Measurements from ENCODE around the gene HIPK2. TPM values are rescaled to one million over a fixed set of nuclear protein-coding genes. Genes with fewer than 3 reads are reported as not detected.

The HIPK2 gene
- 12.5 and 15.4 TPM in 2 replicates for total RNA-seq (2014; rRNA removed; shearing (Covaris generic))

GRCh38 chr7:139777948-139778841, at the start of gene HIPK2:
TSS of gene HIPK2 (minus strand) at chr7:139777998. CDS start at chr7:139777623, 375 bp downstream.
- DNase-seq (ENCODE audit: low spot score): peak; percentile 80

- no peak for DNase-seq (ENCODE audit: low spot score)
Measured at GRCh38 chr7:139827042-139827441, 49.2 kb upstream of the HIPK2 start.

GRCh38 chr7:139825666-139826290, 48.0 kb upstream of the HIPK2 start:
- peak; percentile 78 for DNase-seq (ENCODE audit: low spot score)

GRCh38 chr7:139823959-139824521, 46.2 kb upstream of the HIPK2 start:
- no peak for DNase-seq (ENCODE audit: low spot score)

GRCh38 chr7:139822855-139823254, 45.1 kb upstream of the HIPK2 start:
- DNase-seq (ENCODE audit: low spot score): no peak

GRCh38 chr7:139821349-139822105, 43.7 kb upstream of the HIPK2 start:
- DNase-seq (ENCODE audit: low spot score): no peak

- no peak for DNase-seq (ENCODE audit: low spot score)
Measured at GRCh38 chr7:139820089-139820488, 42.3 kb upstream of the HIPK2 start.

- DNase-seq (ENCODE audit: low spot score): no peak
Measured at GRCh38 chr7:139817249-139817648, 39.5 kb upstream of the HIPK2 start.

GRCh38 chr7:139813689-139814088, 35.9 kb upstream of the HIPK2 start:
- no peak for DNase-seq (ENCODE audit: low spot score)

- DNase-seq (ENCODE audit: low spot score): no peak
Measured at GRCh38 chr7:139813151-139813550, 35.4 kb upstream of the HIPK2 start.

GRCh38 chr7:139811066-139811465, 33.3 kb upstream of the HIPK2 start:
- DNase-seq (ENCODE audit: low spot score): no peak

GRCh38 chr7:139808846-139809442, 31.1 kb upstream of the HIPK2 start:
- no peak for DNase-seq (ENCODE audit: low spot score)

- no peak for DNase-seq (ENCODE audit: low spot score)
Measured at GRCh38 chr7:139808427-139808826, 30.6 kb upstream of the HIPK2 start.

GRCh38 chr7:139807009-139807408, 29.2 kb upstream of the HIPK2 start:
- no peak for DNase-seq (ENCODE audit: low spot score)

GRCh38 chr7:139804571-139804970, 26.8 kb upstream of the HIPK2 start:
- no peak for DNase-seq (ENCODE audit: low spot score)

- DNase-seq (ENCODE audit: low spot score): no peak
Measured at GRCh38 chr7:139799586-139799985, 21.8 kb upstream of the HIPK2 start.

- DNase-seq (ENCODE audit: low spot score): no peak
Measured at GRCh38 chr7:139798892-139799291, 21.1 kb upstream of the HIPK2 start.

GRCh38 chr7:139798221-139798620, 20.4 kb upstream of the HIPK2 start:
- no peak for DNase-seq (ENCODE audit: low spot score)

GRCh38 chr7:139797607-139798006, 19.8 kb upstream of the HIPK2 start:
- no peak for DNase-seq (ENCODE audit: low spot score)

- DNase-seq (ENCODE audit: low spot score): no peak
Measured at GRCh38 chr7:139791316-139791715, 13.5 kb upstream of the HIPK2 start.

- DNase-seq (ENCODE audit: low spot score): no peak
Measured at GRCh38 chr7:139784648-139785047, 6.8 kb upstream of the HIPK2 start.

Data from H4 (cell line).